SKM-1 (cell line): ENCODE measurements around the gene ASXL1.
"Not testable (repeated sequence)": the region's sequence is repeated elsewhere in the genome, so short reads cannot be mapped to it uniquely, and the experiment has no call there.

ENCODE experiments used
- DNase-seq: peaks from one replicate; lab custom pipeline; 2025; ENCODE audit not compliant: unreplicated experiment; lab: John Stamatoyannopoulos, UW

The ASXL1 gene

GRCh38 chr20:32397567-32398084 lies 39.5 kb downstream of the ASXL1 start:
- DNase-seq: no peak

DNA sequence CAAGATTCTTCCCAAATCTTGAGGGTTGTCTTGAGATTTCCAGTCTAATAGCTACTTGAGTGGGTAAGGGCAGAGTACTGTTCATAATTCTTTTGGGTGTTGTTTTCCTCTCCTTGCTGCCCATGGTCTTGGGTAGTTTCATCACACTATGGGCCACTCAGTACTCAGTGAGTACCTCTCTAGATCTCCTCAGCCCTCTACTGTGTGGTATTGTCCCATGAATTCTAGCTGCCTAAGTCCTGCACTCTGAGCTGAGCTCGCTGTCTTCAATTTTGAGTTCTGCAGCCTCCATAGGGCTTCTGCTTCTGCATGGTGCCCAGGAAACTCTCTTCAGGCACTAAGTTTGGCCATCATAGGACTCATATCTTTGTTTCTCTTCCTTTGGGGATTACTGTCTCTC lies 42.3 kb downstream of the ASXL1 start:
- no peak for DNase-seq

GRCh38 chr20:32404017-32404416 lies 45.9 kb downstream of the ASXL1 start:
- DNase-seq: no peak

- DNase-seq: no peak
Measured at GRCh38 chr20:32406701-32407100, 48.6 kb downstream of the ASXL1 start.

DNA sequence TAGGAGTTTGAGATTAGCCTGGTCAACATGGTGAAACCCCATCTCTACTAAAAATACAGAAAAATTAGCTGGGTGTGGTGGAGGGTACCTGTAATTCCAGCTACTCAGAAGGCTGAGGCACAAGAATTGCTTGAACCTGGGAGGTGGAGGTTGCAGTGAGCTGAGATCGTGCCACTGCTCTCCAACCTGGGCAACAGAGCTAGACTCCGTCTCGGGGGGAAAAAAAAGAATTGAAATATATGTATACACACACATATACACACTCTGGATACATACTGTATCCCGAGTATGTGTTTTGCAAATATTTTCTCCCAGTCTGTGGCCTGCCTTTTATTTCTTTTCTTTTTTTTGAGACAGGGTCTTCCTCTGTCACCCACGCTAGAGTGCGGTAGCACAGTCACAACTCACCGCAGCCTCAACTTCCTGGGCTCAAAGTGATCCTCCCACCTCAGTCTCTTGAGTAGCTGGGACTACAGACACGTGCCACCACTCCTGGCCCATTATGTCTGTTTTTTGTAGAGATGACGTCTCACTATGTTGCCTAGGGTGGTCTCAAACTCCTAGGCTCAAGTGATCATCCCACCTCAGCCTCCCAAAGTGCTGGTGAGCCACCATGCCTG lies 49.1 kb downstream of the ASXL1 start:
- not testable (repeated sequence) for DNase-seq

DNA sequence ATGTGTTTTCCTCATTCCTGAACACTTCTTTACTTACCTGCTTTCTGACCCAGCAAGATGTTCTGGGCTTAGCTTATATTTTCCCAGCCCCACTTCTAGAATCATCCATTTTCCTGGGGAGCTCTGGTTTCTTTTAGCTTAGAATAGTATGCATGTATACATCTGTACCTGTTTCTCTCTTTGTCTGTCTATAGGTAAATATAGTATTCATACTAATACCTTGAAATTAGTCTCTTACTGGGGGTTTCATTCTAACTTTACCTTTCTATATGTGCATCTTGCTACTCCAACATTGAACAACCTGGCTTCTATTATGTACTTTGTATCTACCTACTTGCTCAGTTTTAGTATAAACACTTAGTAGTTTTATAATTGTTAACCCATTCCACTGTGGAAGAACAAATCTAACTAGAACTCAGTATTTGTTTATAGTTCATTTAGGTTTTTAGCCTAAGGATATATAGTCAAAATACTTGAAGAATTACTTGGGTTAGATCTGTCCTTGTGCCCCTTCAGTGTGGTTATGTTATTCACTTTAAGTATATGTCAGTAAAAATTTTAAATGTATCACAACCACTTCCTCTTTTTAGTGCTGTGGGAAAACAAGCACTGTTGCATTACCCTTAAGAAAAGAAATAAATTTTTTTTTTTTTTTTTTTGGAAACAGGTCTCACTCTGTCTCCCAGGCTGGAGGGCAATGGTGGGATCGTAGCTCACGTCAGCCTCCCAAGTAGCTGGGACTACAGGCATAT lies 54.0 kb downstream of the ASXL1 start:
- no peak for DNase-seq

- DNase-seq: no peak
Measured at GRCh38 chr20:32415494-32415893, 57.4 kb downstream of the ASXL1 start.

- no peak for DNase-seq
Measured at GRCh38 chr20:32416206-32416605, 58.1 kb downstream of the ASXL1 start.

DNA sequence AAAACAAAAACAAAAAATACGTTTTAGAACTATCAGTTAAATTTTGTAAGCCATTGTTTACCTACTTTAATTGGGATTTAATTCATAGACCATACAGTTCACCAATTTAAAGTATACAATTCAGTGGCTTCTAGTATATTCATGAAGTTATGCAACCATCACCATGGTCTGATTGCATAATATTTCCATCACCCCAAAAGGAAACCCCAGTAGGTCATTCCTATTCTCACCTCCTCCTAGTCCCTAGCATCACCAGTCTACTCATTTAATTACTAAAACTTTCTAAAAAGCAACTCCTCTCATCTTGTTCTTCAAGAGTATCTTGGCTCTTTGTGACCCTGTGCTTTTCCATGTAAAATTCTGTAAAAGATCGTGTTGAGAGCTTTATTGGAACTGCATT lies 60.2 kb downstream of the ASXL1 start:
- DNase-seq: no peak

DNA sequence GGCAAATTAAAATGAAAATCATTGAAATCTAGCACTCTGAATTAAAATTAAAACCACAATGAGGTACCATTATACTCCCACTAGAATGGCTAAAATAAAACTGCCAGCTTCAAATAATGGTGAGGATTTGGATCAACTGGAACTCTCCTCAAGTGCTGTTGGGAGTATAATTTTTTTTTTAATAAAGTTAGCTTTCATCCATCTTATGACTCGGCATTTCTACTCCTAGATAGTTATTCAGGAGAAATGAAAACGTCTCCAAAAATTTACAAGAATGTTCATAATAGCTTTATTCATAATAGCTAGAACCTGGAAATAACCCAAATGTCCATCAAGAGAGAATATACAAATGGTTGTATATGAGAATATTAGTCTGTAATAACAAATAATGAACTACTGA lies 63.2 kb downstream of the ASXL1 start:
- no peak for DNase-seq

DNA sequence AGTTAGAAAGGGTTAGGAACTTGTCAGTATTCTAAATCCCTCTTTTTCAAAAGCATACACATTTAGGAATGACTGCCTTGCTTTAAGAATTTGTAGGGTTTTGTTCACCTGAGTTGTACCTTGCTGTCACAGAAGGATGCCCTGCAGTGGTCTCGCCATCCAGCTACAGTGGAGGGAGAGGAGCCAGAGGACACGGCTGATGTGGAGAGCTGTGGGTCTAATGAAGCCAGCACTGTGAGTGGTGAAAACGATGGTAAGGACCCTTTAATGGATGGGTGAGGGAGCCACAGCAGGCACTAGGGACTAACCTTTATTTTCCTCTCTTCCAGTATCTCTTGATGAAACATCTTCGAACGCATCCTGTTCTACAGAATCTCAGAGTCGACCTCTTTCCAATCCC lies 69.9 kb downstream of the ASXL1 start:
- DNase-seq: no peak

DNA sequence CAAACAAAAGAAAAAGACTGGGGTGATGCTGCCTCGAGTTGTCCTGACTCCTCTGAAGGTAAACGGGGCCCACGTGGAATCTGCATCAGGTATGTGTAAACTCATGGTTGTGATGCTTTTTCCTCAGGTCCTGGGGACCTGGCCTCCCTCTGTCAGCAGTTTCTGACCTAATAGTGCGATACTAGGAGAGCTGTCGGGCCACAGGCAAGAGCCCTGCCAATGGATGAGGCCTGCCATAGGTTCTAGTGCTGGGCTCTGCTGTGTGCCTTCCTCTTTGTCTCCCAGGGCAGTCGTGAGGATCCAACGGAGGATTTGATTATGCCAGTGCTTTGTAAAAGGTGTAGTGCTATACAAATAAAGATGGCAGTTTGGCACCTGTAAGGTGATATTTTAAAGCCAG lies 71.2 kb downstream of the ASXL1 start:
- no peak for DNase-seq

- DNase-seq: no peak
Measured at GRCh38 chr20:32429745-32430360, 71.7 kb downstream of the ASXL1 start.

- no peak for DNase-seq
Measured at GRCh38 chr20:32431457-32431856, 73.3 kb downstream of the ASXL1 start.

- DNase-seq: no peak
Measured at GRCh38 chr20:32432277-32432676, 74.1 kb downstream of the ASXL1 start.

DNA sequence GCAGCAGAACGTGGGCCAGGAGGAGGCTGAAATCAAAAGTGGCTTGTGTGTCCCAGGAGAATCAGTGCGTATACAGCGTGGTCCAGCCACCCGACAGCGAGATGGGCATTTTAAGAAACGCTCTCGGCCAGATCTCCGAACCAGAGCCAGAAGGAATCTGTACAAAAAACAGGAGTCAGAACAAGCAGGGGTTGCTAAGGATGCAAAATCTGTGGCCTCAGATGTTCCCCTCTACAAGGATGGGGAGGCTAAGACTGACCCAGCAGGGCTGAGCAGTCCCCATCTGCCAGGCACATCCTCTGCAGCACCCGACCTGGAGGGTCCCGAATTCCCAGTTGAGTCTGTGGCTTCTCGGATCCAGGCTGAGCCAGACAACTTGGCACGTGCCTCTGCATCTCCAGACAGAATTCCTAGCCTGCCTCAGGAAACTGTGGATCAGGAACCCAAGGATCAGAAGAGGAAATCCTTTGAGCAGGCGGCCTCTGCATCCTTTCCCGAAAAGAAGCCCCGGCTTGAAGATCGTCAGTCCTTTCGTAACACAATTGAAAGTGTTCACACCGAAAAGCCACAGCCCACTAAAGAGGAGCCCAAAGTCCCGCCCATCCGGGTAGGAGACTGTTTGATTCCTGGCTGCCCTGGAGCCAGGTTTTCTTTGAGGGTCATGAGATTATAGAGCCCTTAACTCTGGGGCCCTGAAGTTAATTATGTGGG lies 75.3 kb downstream of the ASXL1 start:
- no peak for DNase-seq

- DNase-seq: no peak
Measured at GRCh38 chr20:32434434-32434833, 76.3 kb downstream of the ASXL1 start.

- DNase-seq: no peak
Measured at GRCh38 chr20:32435449-32436107, 77.4 kb downstream of the ASXL1 start.

GRCh38 chr20:32436142-32436861 lies 78.2 kb downstream of the ASXL1 start:
- no peak for DNase-seq

GRCh38 chr20:32436968-32437367 lies 78.8 kb downstream of the ASXL1 start:
- no peak for DNase-seq
